ENCODE data around the gene TPRN.

Gene TPRN

GRCh38 chr9:137188086-137188489 lies 12.5 kb downstream of the TPRN start:
- DNase-seq = no peak

- no peak for DNase-seq
Observed at GRCh38 chr9:137187386-137187785, 13.2 kb downstream of the TPRN start.

GRCh38 chr9:137186385-137186784 lies 14.2 kb downstream of the TPRN start:
- no peak for DNase-seq

GRCh38 chr9:137185921-137186320 lies 14.6 kb downstream of the TPRN start:
- no peak for DNase-seq

- DNase-seq = no peak
Observed at GRCh38 chr9:137184881-137185660, 15.5 kb downstream of the TPRN start.

GRCh38 chr9:137183980-137184595 lies 16.5 kb downstream of the TPRN start:
- no peak for DNase-seq

- DNase-seq = no peak
Observed at GRCh38 chr9:137182836-137183235, 17.7 kb downstream of the TPRN start.

- no peak for DNase-seq
Observed at GRCh38 chr9:137181680-137182079, 18.9 kb downstream of the TPRN start.

- DNase-seq = no peak
Observed at GRCh38 chr9:137180491-137180890, 20.1 kb downstream of the TPRN start.

GRCh38 chr9:137179761-137180160 lies 20.8 kb downstream of the TPRN start:
- no peak for DNase-seq

- no peak for DNase-seq
Observed at GRCh38 chr9:137178939-137179630, 21.5 kb downstream of the TPRN start.

- no peak for DNase-seq
Observed at GRCh38 chr9:137178201-137178938, 22.2 kb downstream of the TPRN start.

GRCh38 chr9:137176302-137177182 lies 24.0 kb downstream of the TPRN start:
- peak; percentile 50 for DNase-seq

- no peak for DNase-seq
Observed at GRCh38 chr9:137175345-137175961, 25.1 kb downstream of the TPRN start.

- peak; percentile 34 for DNase-seq
Observed at GRCh38 chr9:137174722-137175293, 25.7 kb downstream of the TPRN start.

GRCh38 chr9:137173796-137174664 lies 26.5 kb downstream of the TPRN start:
- no peak for DNase-seq

GRCh38 chr9:137172901-137173795 lies 27.4 kb downstream of the TPRN start:
- no peak for DNase-seq

GRCh38 chr9:137171149-137171900 lies 29.2 kb downstream of the TPRN start:
- DNase-seq = no peak

Measured in NCI-H2171 treated with DMSO at 0.1 percent for 48 hours (cell line).